Mononuclear cell (primary cell): ENCODE measurements around the gene MTM1. TPM values are rescaled to one million over a fixed set of nuclear protein-coding genes. Genes with fewer than 3 reads are reported as not detected.

ENCODE experiments used
- total RNA-seq: library from RNA; depleted of rRNA; stranded (reverse); fragments of >200 nt; gene quantifications from one replicate; pipeline ENCODE4 v1.2.3, GENCODE V29; 2012

Gene MTM1
- total RNA-seq, 1 donor, result 21.8 TPM

Other genes with a start within 250 kb of the MTM1 start
- 0.10 TPM for gene MAMLD1, start 205.3 kb upstream of the MTM1 start, total RNA-seq
- gene MTMR1, start 124.8 kb downstream of the MTM1 start, total RNA-seq, result 44.6 TPM